Testis (tissue), 3 donors: ENCODE data around the gene HOXA7. TPM values are rescaled to one million over a fixed set of nuclear protein-coding genes. Genes with fewer than 3 reads are reported as not detected.

Experiments used
- DNase-seq: peaks from one replicate; pipeline ENCODE4 v3.0.0-alpha.2; 2019
- H3K27ac ChIP-seq, 2 donors: fragments of 200-600 bp; sonication (generic); one replicate each; pipeline ENCODE4 v1.5.1; 2019
- H3K27me3 ChIP-seq: fragments of 200-600 bp; sonication (generic); one replicate; pipeline ENCODE4 v1.5.1; 2019
- H3K36me3 ChIP-seq: fragments of 200-600 bp; sonication (generic); one replicate; pipeline ENCODE4 v1.5.1; 2017; ENCODE audit warnings: low read depth; ENCODE audit errors: missing control alignments
- H3K4me1 ChIP-seq: fragments of 200-600 bp; sonication (generic); one replicate; pipeline ENCODE4 v1.5.1; 2019
- H3K4me3 ChIP-seq, 2 donors: fragments of 200-600 bp; sonication (generic); one replicate each; pipeline ENCODE4 v1.5.1; 2017 to 2019
- H3K9me3 ChIP-seq: fragments of 200-600 bp; sonication (generic); one replicate; pipeline ENCODE4 v1.5.1; 2017
- POLR2A ChIP-seq: fragments of 450-650 bp; IDR thresholded peaks from one replicate; pipeline ENCODE4 v1.6.1; 2017; ENCODE audit warnings: antibody characterized with exemption, mild to moderate bottlenecking, moderate library complexity
- WGBS, 2 donors: methylation state at CpG; one replicate each; pipeline ENCODE4 v1.1.5; 2018; 5-methylcytosine and 5-hydroxymethylcytosine counted together
- intact Hi-C: fragments of 100-400 bp; cut with DNase I; formaldehyde crosslinking; loops from one replicate; pipeline ENCODE4 v1.15.1; 2023; ENCODE audit warnings: low total_unique reads
- polyA plus RNA-seq: library from polyadenylated mRNA; stranded (reverse); fragments of 350-450 nt; fragmentation: Illumina TruSeq; extraction: RNeasy Lipid Tissue Mini Kit (QIAGEN cat#74804); gene quantifications from one replicate; pipeline ENCODE4 v1.2.3, GENCODE V29; 2014; ENCODE audit warnings: low read depth, low replicate concordance; ENCODE audit not compliant: insufficient read depth
- total RNA-seq, 2 donors: library from RNA; depleted of rRNA; stranded (reverse); fragments of >200 nt; gene quantifications; one replicate each; pipeline ENCODE4 v1.2.3, GENCODE V29; 2016
- TF ChIP-seq, protein P1 (sequence below), 3 experiments: fragments of 450-650 bp in 2 of 3; fragments of 200-600 bp in 1 of 3; sonication (generic) in 1 of 3; IDR thresholded peaks; one replicate each; pipeline ENCODE4 v1.5.1; 2016 to 2019; ENCODE audit warnings: antibody characterized with exemption in 3 of 3, mild to moderate bottlenecking in 2 of 3, moderate library complexity in 1 of 3

HOXA7 gene
- total and polyA plus RNA-seq, 3 donors from 2014 or later: 3.1 to 13.1 (median 7.8) TPM

DNA sequence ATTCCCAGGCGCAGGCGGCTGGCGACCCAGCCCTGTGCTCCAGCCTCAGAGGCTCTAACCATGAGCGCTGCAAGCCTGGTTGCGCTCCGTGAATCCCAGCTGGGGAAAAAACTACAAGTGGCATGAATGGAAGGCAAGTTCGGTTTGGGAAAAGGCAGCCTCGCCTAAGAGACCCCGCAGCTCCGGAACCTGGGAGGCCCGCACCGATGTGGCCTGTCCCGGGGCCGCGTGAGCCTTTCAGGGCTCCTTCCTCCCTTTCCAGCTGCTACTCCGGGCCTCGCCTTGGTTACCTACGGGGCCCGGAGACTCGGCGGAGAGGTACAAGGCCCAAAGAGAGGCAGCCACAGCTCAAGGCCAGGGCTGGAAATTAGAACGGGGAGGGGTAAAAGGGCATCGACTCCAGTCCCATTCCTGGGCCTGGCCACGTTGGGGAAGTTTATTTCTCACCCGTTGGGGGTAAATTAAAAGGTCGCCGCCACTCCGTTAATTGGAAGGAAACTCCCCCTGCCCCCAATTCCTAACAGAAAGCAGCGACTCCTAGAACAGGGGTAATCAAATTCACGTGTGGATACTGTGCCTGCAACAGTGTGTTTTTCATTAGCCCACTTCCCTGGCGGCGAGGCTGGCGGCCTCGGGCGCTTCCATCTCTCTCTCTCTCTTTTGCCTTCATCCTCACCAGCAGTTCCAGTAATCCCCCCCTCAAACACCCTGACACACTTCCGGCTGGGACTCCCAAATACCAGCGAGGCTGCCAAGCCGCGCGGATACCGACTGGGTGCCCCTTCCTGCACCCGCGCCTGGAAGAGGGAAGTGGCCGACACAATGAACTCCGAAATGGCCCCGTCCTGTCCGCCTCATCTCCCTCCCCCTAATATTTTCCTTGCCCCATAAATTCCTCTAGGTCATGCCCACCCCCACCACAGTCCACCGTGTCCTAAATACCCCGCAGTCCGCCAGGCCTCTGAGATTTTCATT lies 10.3 kb upstream of the HOXA7 start:
- TF ChIP-seq, protein P1, sequence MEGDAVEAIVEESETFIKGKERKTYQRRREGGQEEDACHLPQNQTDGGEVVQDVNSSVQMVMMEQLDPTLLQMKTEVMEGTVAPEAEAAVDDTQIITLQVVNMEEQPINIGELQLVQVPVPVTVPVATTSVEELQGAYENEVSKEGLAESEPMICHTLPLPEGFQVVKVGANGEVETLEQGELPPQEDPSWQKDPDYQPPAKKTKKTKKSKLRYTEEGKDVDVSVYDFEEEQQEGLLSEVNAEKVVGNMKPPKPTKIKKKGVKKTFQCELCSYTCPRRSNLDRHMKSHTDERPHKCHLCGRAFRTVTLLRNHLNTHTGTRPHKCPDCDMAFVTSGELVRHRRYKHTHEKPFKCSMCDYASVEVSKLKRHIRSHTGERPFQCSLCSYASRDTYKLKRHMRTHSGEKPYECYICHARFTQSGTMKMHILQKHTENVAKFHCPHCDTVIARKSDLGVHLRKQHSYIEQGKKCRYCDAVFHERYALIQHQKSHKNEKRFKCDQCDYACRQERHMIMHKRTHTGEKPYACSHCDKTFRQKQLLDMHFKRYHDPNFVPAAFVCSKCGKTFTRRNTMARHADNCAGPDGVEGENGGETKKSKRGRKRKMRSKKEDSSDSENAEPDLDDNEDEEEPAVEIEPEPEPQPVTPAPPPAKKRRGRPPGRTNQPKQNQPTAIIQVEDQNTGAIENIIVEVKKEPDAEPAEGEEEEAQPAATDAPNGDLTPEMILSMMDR (IDR thresholded peaks at IDR 0.05): no peak
- no peak for TF ChIP-seq POLR2A
- Histone ChIP-seq H3K4me1 (peaks cover 4% of the 10 kb centered on the region), H3K36me3 (no peaks in the 10 kb centered on the region), H3K27me3 (peaks cover 4% of the 10 kb centered on the region), H3K9me3 (no peaks in the 10 kb centered on the region), H3K27ac (no peak overlapping the region), H3K4me3 (peak overlapping the region; percentile 36 to 48)
- DNase-seq: no peak
- intact Hi-C loops: loop anchor here (10.0 kb wide), 1 partner anchor 792 kb away; no protein-coding TSS in a partner anchor
- WGBS, 2 donors: 15 to 26% methylated on average over 31 to 50 of the region's 50 CpGs

DNA sequence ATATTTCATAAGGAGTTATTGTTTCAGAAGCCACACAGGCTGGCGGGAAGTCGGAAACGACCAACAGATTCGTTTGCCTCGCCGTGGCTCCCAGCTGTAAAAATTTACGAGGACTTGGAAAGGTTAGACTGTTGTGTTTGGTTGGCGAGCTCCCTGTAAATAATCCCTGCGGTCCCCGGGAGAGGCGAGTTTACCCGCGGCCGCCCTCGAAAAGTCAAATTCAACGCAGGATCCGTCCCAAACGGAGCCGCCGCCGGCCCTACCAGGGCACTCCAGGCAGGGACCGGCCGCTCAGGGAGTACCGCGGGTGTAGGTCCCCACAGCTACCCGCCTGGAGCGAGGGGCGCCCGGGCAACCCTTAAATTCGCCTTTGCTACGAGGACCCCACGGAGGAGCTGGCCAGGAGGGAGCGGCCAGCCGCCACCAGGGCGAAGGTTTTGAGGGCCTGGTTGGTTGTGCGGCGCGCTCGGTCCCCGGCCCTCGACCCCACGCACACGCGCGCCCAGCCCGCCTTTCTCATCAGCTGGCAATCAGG lies 9.6 kb upstream of the HOXA7 start:
- Histone ChIP-seq H3K4me1 (peaks cover 9% of the 10 kb centered on the region), H3K27me3 (peaks cover 4% of the 10 kb centered on the region)

DNA sequence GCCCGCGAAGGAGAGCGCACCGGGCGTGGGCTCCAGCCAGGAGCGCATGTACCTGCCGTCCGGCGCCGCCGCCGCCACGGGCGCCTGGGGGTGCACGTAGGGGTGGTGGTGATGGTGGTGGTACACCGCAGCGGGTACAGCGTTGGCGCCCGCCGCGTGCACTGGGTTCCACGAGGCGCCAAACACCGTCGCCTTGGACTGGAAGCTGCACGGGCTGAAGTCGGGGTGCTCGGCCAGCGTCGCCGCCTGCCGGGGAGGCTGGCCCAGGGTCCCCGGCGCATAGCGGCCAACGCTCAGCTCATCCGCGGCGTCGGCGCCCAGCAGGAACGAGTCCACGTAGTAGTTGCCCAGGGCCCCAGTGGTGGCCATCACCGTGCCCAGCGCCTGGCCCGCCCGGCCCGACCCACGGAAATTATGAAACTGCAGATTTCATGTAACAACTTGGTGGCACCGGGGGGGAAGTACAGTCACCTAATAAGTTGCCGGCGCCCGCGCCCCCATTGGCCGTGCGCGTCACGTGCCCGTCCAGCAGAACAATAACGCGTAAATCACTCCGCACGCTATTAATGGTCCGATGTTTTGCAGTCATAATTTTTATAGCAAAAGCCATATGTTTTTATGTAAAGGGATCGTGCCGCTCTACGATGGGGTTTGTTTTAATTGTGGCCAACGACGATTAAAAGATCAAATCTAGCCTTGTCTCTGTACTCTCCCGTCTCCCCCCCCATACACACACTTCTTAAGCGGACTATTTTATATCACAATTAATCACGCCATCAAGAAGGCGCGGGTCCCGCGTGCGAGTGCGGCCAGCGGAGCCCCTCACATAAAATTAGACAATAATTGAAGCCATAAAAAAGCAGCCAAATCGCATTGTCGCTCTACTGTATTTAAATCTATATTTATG lies 8.9 kb upstream of the HOXA7 start, which contains the start of gene HOXA9:
TSS of gene HOXA9 (minus strand) at position 449 of the 907 bp plus-strand sequence. CDS start at position 369, 80 bp downstream.
- H3K4me3 ChIP-seq: peak within 1 kb of the TSS; percentile 36 to 48
- WGBS, 2 donors: 5% methylated on average over 40 to 72 of the region's 82 CpGs
- TF ChIP-seq, protein P1 (IDR thresholded peaks at IDR 0.05): no peak
- TF ChIP-seq POLR2A: no peak
- intact Hi-C loops: loop anchor here (10.0 kb wide), 1 partner anchor 791 kb away; no protein-coding TSS in a partner anchor
- peak; percentile 67 for DNase-seq
- no peak within 1 kb of the TSS for H3K27ac ChIP-seq
- H3K27me3 ChIP-seq: peaks cover 4% of the 10 kb centered on the region
- H3K9me3 ChIP-seq: no peaks in the 10 kb centered on the region
- peaks cover 10% of the 10 kb centered on the region for H3K4me1 ChIP-seq
- no peaks in the 10 kb centered on the region for H3K36me3 ChIP-seq

More for the DNA sequence above, 9.6 kb upstream of the HOXA7 start:
- Histone ChIP-seq H3K36me3 (no peaks in the 10 kb centered on the region), H3K4me3 (peak overlapping the region; percentile 36 to 48), H3K27ac (no peak overlapping the region), H3K9me3 (no peaks in the 10 kb centered on the region)
- intact Hi-C loops: loop anchor here (10.0 kb wide), 1 partner anchor 791 kb away; no protein-coding TSS in a partner anchor
- WGBS, 2 donors: 8 to 9% methylated on average over 15 to 32 of the region's 46 CpGs
- no peak for TF ChIP-seq POLR2A
- TF ChIP-seq, protein P1 (IDR thresholded peaks at IDR 0.05): no peak
- no peak for DNase-seq

DNA sequence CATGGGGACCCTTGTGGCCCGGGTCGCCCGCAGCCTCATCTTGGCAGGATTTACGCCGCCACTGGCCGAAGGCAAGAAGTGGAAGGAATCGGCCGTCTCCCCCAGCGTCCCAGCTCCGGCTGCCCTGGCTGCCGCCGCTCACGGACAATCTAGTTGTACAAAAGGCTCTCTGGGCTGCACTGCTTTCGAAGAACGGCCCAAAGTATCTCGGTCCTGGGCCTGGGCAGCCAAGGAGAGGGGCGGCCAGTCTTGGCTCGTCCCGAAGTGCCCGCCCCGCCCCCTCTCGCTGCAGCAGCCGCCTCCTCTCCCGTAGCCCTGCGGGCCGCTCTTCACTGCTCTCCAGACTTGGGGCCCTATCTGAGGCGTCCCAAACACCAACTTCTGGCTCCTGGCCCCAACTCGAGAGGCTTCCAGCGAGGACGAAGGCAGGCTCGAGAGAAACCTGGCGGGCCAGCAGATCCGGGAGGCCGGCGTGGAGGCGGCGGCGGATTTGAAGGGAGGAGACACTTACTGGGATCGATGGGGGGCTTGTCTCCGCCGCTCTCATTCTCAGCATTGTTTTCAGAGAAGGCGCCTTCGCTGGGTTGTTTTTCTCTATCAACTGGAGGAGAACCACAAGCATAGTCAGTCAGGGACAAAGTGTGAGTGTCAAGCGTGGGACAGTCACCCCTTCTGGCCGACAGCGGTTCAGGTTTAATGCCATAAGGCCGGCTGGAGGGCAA lies 8.1 kb upstream of the HOXA7 start:
- TF ChIP-seq, protein P1 (IDR thresholded peaks at IDR 0.05): no peak
- no peak for TF ChIP-seq POLR2A
- intact Hi-C loops: loop anchor here (10.0 kb wide), 1 partner anchor 790 kb away; no protein-coding TSS in a partner anchor
- H3K9me3 ChIP-seq: no peaks in the 10 kb centered on the region
- H3K27me3 ChIP-seq: peaks cover 4% of the 10 kb centered on the region
- no peak for DNase-seq
- no peaks in the 10 kb centered on the region for H3K36me3 ChIP-seq
- no peak overlapping the region for H3K27ac ChIP-seq
- peaks cover 10% of the 10 kb centered on the region for H3K4me1 ChIP-seq
- peak overlapping the region; percentile 25 to 48 for H3K4me3 ChIP-seq
- WGBS, 2 donors: 5 to 14% methylated on average over 19 to 47 of the region's 47 CpGs
